ES-I3 (cell line): Measurements from ENCODE around the gene ZNF20.
A peak's percentile ranks its signal among the peaks of the same experiment; 100 is the strongest.
"Not testable (repeated sequence)": the region's sequence is repeated elsewhere in the genome, so short reads cannot be mapped to it uniquely, and the experiment has no call there.

Experiments used
- H3K36me3 ChIP-seq: 2 replicates; pipeline ENCODE4 v1.6.1; 2013; ENCODE audit warnings: mild to moderate bottlenecking, low read length, control low read depth, moderate library complexity; ENCODE audit not compliant: insufficient read depth
- H3K4me1 ChIP-seq: 2 replicates; pipeline ENCODE4 v1.6.1; 2013; ENCODE audit warnings: mild to moderate bottlenecking, control low read depth, low read length; ENCODE audit not compliant: insufficient read depth
- H3K9ac ChIP-seq: 2 replicates; pipeline ENCODE4 v1.6.1; 2013; ENCODE audit warnings: low read depth, mild to moderate bottlenecking, low read length, moderate library complexity
- H3K9me3 ChIP-seq: 2 replicates; pipeline ENCODE4 v1.6.1; 2013; ENCODE audit warnings: mild to moderate bottlenecking, low read length, moderate library complexity; ENCODE audit not compliant: control insufficient read depth, insufficient read depth

Gene ZNF20

GRCh38 chr19:12093777-12094176 is 46.4 kb downstream of the ZNF20 start:
- Histone ChIP-seq H3K9me3 (0 out of 2 replicates have a peak, but pooled peaks cover 5% of the 10 kb centered on the region), H3K36me3 (no peaks in the 10 kb centered on the region; the same call in 1 of the 2 replicates), H3K4me1 (no peaks in the 10 kb centered on the region), H3K9ac (no peak overlapping the region)

- no peaks in the 10 kb centered on the region for H3K4me1 ChIP-seq
- peak overlapping the region; percentile 55 for H3K9ac ChIP-seq
- H3K9me3 ChIP-seq, result 0 out of 2 replicates have a peak, but pooled peaks cover 5% of the 10 kb centered on the region
- H3K36me3 ChIP-seq, result no peaks in the 10 kb centered on the region; the same call in 1 of the 2 replicates
Observed at GRCh38 chr19:12092956-12093355, 47.2 kb downstream of the ZNF20 start.

DNA sequence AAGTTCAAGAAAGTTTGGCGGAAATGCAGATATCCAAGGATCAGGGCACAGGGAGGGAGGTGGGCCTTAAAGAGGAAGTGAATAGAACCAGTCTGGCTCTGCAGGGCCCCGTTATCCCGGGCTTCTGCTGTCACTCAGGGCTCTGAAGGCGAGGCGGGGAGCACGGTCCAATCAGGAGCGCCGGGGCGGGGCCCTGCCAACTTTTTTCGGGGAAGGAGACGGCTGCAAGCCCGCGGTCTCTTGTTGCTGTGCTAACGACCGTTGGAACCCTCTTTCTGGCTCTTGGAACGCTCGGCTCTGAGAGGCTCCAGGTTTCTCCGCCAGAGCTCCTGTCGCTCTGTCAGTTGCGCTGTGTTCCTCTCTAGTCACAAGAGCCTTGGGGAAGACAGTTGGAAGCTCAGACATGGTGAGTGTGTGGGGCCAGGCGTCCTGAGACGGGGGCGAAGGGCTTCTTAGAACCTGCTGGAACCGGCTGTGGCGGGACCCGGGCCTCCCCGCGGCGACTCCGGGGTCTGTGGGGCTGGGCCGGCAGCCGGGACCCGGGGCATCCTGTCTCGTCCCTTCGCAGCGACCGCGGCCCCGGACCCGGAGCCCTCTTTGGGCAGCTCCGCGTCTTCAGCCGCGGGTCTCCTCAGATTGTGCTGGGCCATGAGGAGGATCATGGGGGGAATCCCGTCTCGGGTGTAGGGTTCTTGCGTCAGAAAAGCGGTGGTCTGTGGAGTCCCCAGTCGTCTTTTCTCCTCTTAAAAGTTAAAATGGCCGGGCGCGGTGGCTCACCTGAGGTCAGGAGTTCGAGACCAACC is 47.9 kb downstream of the ZNF20 start:
- 0 out of 2 replicates have a peak, but pooled peaks cover 6% of the 10 kb centered on the region for H3K9me3 ChIP-seq
- H3K36me3 ChIP-seq, result no peaks in the 10 kb centered on the region; the same call in 1 of the 2 replicates
- peak overlapping the region; percentile 55 for H3K9ac ChIP-seq
- H3K4me1 ChIP-seq, result no peaks in the 10 kb centered on the region

- no peaks in the 10 kb centered on the region; the same call in 1 of the 2 replicates for H3K36me3 ChIP-seq
- H3K9ac ChIP-seq, result no peak overlapping the region
- H3K9me3 ChIP-seq, result peaks cover 6% of the 10 kb centered on the region; the same call in 1 of the 2 replicates
- no peaks in the 10 kb centered on the region for H3K4me1 ChIP-seq
Observed at GRCh38 chr19:12090807-12091206, 49.3 kb downstream of the ZNF20 start.

GRCh38 chr19:12085074-12085818 is 54.9 kb downstream of the ZNF20 start:
- Histone ChIP-seq H3K4me1 (no peaks in the 10 kb centered on the region), H3K9ac (no peak overlapping the region), H3K9me3 (peaks cover 11% of the 10 kb centered on the region), H3K36me3 (no peaks in the 10 kb centered on the region)

DNA sequence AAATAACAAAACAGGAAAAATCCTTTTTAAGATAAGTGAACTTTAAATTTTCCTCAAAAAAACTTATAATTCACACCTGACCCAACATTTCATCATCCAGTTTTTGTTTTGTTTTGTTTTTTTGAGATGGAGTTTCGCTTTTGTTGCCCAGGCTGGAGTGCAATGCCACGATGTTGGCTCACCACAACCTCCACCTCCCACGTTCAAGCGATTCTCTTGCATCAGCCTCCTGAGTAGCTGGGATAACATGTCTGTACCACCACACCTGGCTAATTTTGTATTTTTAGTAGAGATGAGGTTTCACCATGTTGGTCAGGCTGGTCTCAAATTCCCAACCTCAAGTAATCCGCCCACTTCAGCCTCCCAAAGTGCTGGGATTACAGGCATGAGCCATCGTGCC is 56.8 kb downstream of the ZNF20 start:
- H3K4me1 ChIP-seq, H3K36me3 ChIP-seq, H3K9ac ChIP-seq: not testable (repeated sequence)
- peaks cover 15% of the 10 kb centered on the region for H3K9me3 ChIP-seq
